ENCODE data around the gene TMEM212. TPM values are rescaled to one million over a fixed set of nuclear protein-coding genes. Genes with fewer than 3 reads are reported as not detected.
A peak's percentile ranks its signal among the peaks of the same experiment; 100 is the strongest.

The TMEM212 gene
- total and polyA plus RNA-seq, 2 of the 13 experiments (the other 11 are each of a cell fraction or from before 2014, with no cell fraction given), result not detected

GRCh38 chr3:171810629-171811294 lies 32.4 kb upstream of the TMEM212 start:
- peak overlapping the region; percentile 90 for H3K9ac ChIP-seq (ENCODE audit: insufficient read depth, low read depth, low read length)
- no peaks in the 10 kb centered on the region for H4K20me1 ChIP-seq (ENCODE audit: insufficient read depth, low read length)
- ChIA-PET POLR2A (interaction anchor here (1.0 to 6.5 kb wide), 16 partner anchors 9 to 393 kb away, joined by 3 to 91 read pairs (median 8); partner anchors contain the start of genes FNDC3B and TMEM212), CTCF (ENCODE audit: low intra/inter-chr PET ratio, low total read pairs) (no interaction called here)
- H2AFZ ChIP-seq (ENCODE audit: low read length), result no peak overlapping the region
- H3K27ac ChIP-seq (ENCODE audit: extremely low read length, insufficient read depth, low read length), result peak overlapping the region; percentile 96
- no peak for FAIRE-seq
- no peaks in the 10 kb centered on the region for H3K9me3 ChIP-seq (ENCODE audit: low read length)
- no peaks in the 10 kb centered on the region; a peak in 1 of 5 replicates for H3K27me3 ChIP-seq (ENCODE audit: control insufficient read depth in 1 of 2, insufficient read depth in 2 of 2, low read length in 2 of 2)
- BruUV-seq (replicated peaks), result TSS peak; percentile 95
- peaks cover 51% of the 10 kb centered on the region for H3K79me2 ChIP-seq (ENCODE audit: insufficient read depth, low read length)
- no peak for DNase-seq (ENCODE audit: low spot score)
- 10% methylated on average over 9 of the region's 22 CpGs for WGBS (ENCODE audit: low lambda C conversion rate)
- peak overlapping the region; percentile 83 for H3K4me2 ChIP-seq (ENCODE audit: low read depth, low read length)
- ATAC-seq, result no peak
- in situ Hi-C loops (cut with HindIII; ENCODE audit: extremely low pct_ligation_motif_present, low pct_unique_long_range_greater_than_20kb) (no loop called here), intact Hi-C loops (cut with micrococcal nuclease; ENCODE audit: unreplicated experiment) (loop anchor here (2.0 kb wide), 1 partner anchor 14 kb away; no protein-coding TSS in a partner anchor)
- H3K4me3 ChIP-seq (replicated peaks in 1 of 3; ENCODE audit: insufficient read depth in 1 of 3, low read depth in 2 of 3, low read length in 3 of 3), result peak overlapping the region; percentile 73 to 91 (median 85)
- peaks cover 55% of the 10 kb centered on the region for H3K4me1 ChIP-seq (ENCODE audit: insufficient read depth, low read length)
- H3K36me3 ChIP-seq (replicated peaks in 1 of 2; ENCODE audit: control insufficient read depth in 1 of 2, insufficient read depth in 2 of 2, low read length in 2 of 2), result no peaks in the 10 kb centered on the region
- TF ChIP-seq NR2F2 (IDR thresholded peaks at IDR 0.05; ENCODE audit: borderline replicate concordance, low read depth), result 0 out of 2 replicates have a peak, but pooled peaks have one; percentile 19
- TF ChIP-seq ZMYM3 (CRISPR knock-in tag; IDR thresholded peaks at IDR 0.05), result peak; percentile 47; the same call in 1 of the 2 replicates
- TF ChIP-seq ZNF264 (CRISPR knock-in tag; IDR thresholded peaks at IDR 0.05), result peak; percentile 68; the same call in 1 of the 2 replicates
- 0 out of 2 replicates have a peak, but pooled peaks have one; percentile 72 for TF ChIP-seq ZSCAN20 (CRISPR knock-in tag; IDR thresholded peaks at IDR 0.05; ENCODE audit: borderline replicate concordance)
- no peak for TF ChIP-seq ZNF670 (CRISPR knock-in tag; IDR thresholded peaks at IDR 0.05; ENCODE audit: borderline replicate concordance)
- no peak for TF ChIP-seq ZSCAN31 (CRISPR knock-in tag; IDR thresholded peaks at IDR 0.05; ENCODE audit: low read depth)
- TF ChIP-seq TCF7 (IDR thresholded peaks at IDR 0.05; ENCODE audit: low read depth), result peak; percentile 56
- 0 out of 2 replicates have a peak, but pooled peaks have one; percentile 73 for TF ChIP-seq SATB2 (CRISPR knock-in tag; IDR thresholded peaks at IDR 0.05)
- TF ChIP-seq DPF2 (CRISPR knock-in tag; IDR thresholded peaks at IDR 0.05; ENCODE audit: borderline replicate concordance, low read depth), result 0 out of 2 replicates have a peak, but pooled peaks have one; percentile 0
- TF ChIP-seq TSC22D2 (CRISPR knock-in tag; IDR thresholded peaks at IDR 0.05; ENCODE audit: borderline replicate concordance), result peak; percentile 44; the same call in 1 of the 2 replicates
- TF ChIP-seq ZNF232 (CRISPR knock-in tag; IDR thresholded peaks at IDR 0.05; ENCODE audit: borderline replicate concordance), result 0 out of 2 replicates have a peak, but pooled peaks have one; percentile 33
- no peak for TF ChIP-seq FOXM1 (CRISPR knock-in tag; IDR thresholded peaks at IDR 0.05)
- no peak for TF ChIP-seq ZNF577 (CRISPR knock-in tag; IDR thresholded peaks at IDR 0.05; ENCODE audit: borderline replicate concordance, low read depth)
- TF ChIP-seq IRF2 (CRISPR knock-in tag; IDR thresholded peaks at IDR 0.05), result 0 out of 2 replicates have a peak, but pooled peaks have one; percentile 0
- peak; percentile 52; the same call in 1 of the 2 replicates for TF ChIP-seq TEF (CRISPR knock-in tag; IDR thresholded peaks at IDR 0.05)
- 0 out of 2 replicates have a peak, but pooled peaks have one; percentile 14 for TF ChIP-seq HOMEZ (CRISPR knock-in tag; IDR thresholded peaks at IDR 0.05; ENCODE audit: low read depth)
- TF ChIP-seq ZKSCAN1 (IDR thresholded peaks at IDR 0.05; ENCODE audit: low read length), result no peak
- peak; percentile 55; the same call in 1 of the 2 replicates for TF ChIP-seq KLF6 (CRISPR knock-in tag; IDR thresholded peaks at IDR 0.05)
- TF ChIP-seq ZNF512B (CRISPR knock-in tag; IDR thresholded peaks at IDR 0.05; ENCODE audit: borderline replicate concordance), result no peak

Data from HepG2 (cell line).